Gastroesophageal sphincter (tissue), 4 donors: ENCODE measurements around the gene DUXB. TPM values are rescaled to one million over a fixed set of nuclear protein-coding genes. Genes with fewer than 3 reads are reported as not detected.

Experiments
- ATAC-seq: fragments of 150-250 bp; one replicate; pipeline ENCODE4 v1.9.1; 2016; ENCODE audit warnings: mild to moderate bottlenecking, moderate library complexity
- H3K27ac ChIP-seq, 4 donors: fragments of 200-600 bp; sonication (generic) in 3 of 4; 1 replicate in 3 of 4; 2 replicates in 1 of 4; pipeline ENCODE4 v1.5.1; 2016 to 2019
- H3K27me3 ChIP-seq: fragments of 200-600 bp; sonication (generic); one replicate; pipeline ENCODE4 v1.5.1; 2019
- H3K36me3 ChIP-seq, 2 donors: fragments of 200-600 bp; sonication (generic); one replicate each; pipeline ENCODE4 v1.5.1; 2019; ENCODE audit warnings: control low read depth in 1 of 2
- H3K4me1 ChIP-seq, 3 donors: fragments of 200-600 bp; sonication (generic); 1 replicate in 2 of 3; 2 replicates in 1 of 3; pipeline ENCODE4 v1.5.1; 2016 to 2019; ENCODE audit warnings: control low read depth in 2 of 3
- H3K4me3 ChIP-seq, 2 donors: fragments of 200-600 bp; sonication (generic); one replicate each; pipeline ENCODE4 v1.5.1; 2019; ENCODE audit warnings: mild to moderate bottlenecking in 1 of 2, moderate library complexity in 1 of 2
- H3K9me3 ChIP-seq, 3 donors: fragments of 200-600 bp; sonication (generic); one replicate each; pipeline ENCODE4 v1.5.1; 2017 to 2019; ENCODE audit warnings: control low read depth in 2 of 3
- EP300 ChIP-seq: sonication (generic); formaldehyde crosslinking; IDR thresholded peaks from one replicate; pipeline ENCODE4 v1.6.1; 2017; ENCODE audit warnings: antibody characterized with exemption, mild to moderate bottlenecking
- POLR2A ChIP-seq, 2 donors: fragments of 450-650 bp; IDR thresholded peaks; one replicate each; pipeline ENCODE4 v1.6.1; 2017; ENCODE audit warnings: antibody characterized with exemption in 2 of 2, mild to moderate bottlenecking in 2 of 2, moderate library complexity in 1 of 2
- POLR2AphosphoS5 ChIP-seq: sonication (generic); formaldehyde crosslinking; IDR thresholded peaks from one replicate; pipeline ENCODE4 v1.6.1; 2017; ENCODE audit warnings: antibody characterized with exemption
- WGBS, 2 donors: methylation state at CpG; one replicate each; pipeline ENCODE4 v1.1.5; 2018; ENCODE audit warnings: low coverage in 1 of 2; 5-methylcytosine and 5-hydroxymethylcytosine counted together
- total RNA-seq, 4 donors: library from RNA; depleted of rRNA; stranded (reverse); fragments of >200 nt; gene quantifications; one replicate each; pipeline ENCODE4 v1.1.0, GENCODE V29; 2016
- TF ChIP-seq, protein P1 (sequence below), 4 experiments: fragments of 200-600 bp in 2 of 4; fragments of 450-650 bp in 2 of 4; sonication (generic) in 1 of 4; IDR thresholded peaks; one replicate each; pipeline ENCODE4 v1.5.1; 2017 to 2019; ENCODE audit warnings: antibody characterized with exemption in 4 of 4, mild to moderate bottlenecking in 2 of 4, moderate library complexity in 2 of 4

The DUXB gene
- total RNA-seq, 4 donors from 2014 or later = not detected

DNA sequence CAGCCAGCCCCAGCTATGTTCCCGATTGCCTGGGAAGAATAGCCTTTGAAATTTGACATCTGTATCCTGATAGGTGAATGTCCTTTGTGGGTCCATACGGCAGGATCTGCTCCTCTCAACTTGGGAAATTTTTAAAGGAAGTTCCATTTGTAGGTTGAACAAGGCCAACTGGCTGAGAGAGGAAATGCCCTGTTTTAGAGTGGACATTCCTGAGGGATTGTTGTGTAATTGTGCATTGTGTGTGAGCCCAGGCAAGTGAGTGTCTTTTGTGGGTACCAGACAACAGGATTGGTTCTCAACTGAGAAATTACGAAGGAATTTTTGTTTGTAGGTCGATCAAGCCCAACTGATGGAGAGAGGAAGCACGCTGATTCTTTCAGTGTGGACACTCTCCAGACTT, 21.9 kb downstream of the DUXB start:
- Histone ChIP-seq H3K36me3 (no peaks in the 10 kb centered on the region), H3K27me3 (no peaks in the 10 kb centered on the region), H3K27ac (no peak overlapping the region), H3K4me1 (no peaks in the 10 kb centered on the region), H3K9me3 (no peaks in the 10 kb centered on the region), H3K4me3 (no peak overlapping the region)
- TF ChIP-seq EP300 = no peak
- no peak for TF ChIP-seq POLR2AphosphoS5
- TF ChIP-seq POLR2A (IDR thresholded peaks at IDR 0.05) = no peak
- TF ChIP-seq, protein P1, sequence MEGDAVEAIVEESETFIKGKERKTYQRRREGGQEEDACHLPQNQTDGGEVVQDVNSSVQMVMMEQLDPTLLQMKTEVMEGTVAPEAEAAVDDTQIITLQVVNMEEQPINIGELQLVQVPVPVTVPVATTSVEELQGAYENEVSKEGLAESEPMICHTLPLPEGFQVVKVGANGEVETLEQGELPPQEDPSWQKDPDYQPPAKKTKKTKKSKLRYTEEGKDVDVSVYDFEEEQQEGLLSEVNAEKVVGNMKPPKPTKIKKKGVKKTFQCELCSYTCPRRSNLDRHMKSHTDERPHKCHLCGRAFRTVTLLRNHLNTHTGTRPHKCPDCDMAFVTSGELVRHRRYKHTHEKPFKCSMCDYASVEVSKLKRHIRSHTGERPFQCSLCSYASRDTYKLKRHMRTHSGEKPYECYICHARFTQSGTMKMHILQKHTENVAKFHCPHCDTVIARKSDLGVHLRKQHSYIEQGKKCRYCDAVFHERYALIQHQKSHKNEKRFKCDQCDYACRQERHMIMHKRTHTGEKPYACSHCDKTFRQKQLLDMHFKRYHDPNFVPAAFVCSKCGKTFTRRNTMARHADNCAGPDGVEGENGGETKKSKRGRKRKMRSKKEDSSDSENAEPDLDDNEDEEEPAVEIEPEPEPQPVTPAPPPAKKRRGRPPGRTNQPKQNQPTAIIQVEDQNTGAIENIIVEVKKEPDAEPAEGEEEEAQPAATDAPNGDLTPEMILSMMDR (IDR thresholded peaks at IDR 0.05) = no peak
- WGBS, 2 donors = 73 to 100% methylated on average over 3 of the region's 5 CpGs
- no peak for ATAC-seq

DNA sequence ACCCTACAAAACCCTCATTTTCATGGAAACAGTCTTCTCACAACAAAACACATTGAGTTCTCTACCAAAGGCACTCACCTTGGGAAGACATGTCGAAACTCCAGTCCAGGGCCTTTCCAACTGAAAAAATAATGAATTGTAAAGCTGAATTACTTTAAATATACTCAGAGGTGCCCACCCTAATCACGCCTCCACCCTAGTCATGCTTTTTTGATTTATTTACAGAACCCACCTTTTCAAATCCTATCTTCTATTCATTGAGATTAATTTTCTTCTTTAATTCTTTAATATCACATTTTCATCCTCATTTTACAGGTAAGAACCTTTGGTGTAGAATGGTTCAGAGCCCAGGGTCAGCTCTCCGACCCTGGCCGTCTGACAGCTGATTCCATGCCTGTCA, 24.4 kb downstream of the DUXB start, which contains the start of gene CPHXL2:
TSS of gene CPHXL2 (minus strand) at position 101 of the 400 bp plus-strand sequence. CDS start at position 91, 10 bp downstream.
- no peaks in the 10 kb centered on the region for H3K36me3 ChIP-seq
- WGBS, 2 donors = 91 to 100% methylated on average over 4 of the region's 4 CpGs
- ATAC-seq = no peak
- no peaks in the 10 kb centered on the region for H3K27me3 ChIP-seq
- no peak within 1 kb of the TSS for H3K27ac ChIP-seq
- no peak for TF ChIP-seq EP300
- TF ChIP-seq, protein P1 (IDR thresholded peaks at IDR 0.05) = no peak
- TF ChIP-seq POLR2A (IDR thresholded peaks at IDR 0.05) = no peak
- TF ChIP-seq POLR2AphosphoS5 = no peak
- no peak within 1 kb of the TSS for H3K4me3 ChIP-seq
- H3K9me3 ChIP-seq = no peaks in the 10 kb centered on the region
- no peaks in the 10 kb centered on the region for H3K4me1 ChIP-seq

DNA sequence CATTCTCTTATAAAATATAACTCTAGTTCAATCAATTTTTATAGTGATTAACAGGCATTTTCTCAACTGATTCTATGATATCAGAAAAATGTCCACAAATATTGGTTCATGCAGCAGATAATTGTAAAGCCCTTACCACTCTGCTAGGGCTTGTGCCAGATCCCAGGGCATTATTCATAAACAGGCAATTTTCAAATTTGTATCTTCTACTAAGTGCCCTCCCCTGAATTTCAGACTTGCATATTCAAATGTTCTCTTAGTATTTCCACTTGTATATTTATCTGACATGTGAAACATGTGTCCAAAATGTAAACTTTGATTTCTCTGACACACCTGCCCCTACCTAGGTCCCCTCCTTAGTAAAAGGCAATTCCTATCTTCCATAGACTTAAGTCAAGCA, 33.8 kb downstream of the DUXB start:
- Histone ChIP-seq H3K4me3 (no peak overlapping the region), H3K36me3 (no peaks in the 10 kb centered on the region), H3K27me3 (no peaks in the 10 kb centered on the region), H3K4me1 (no peaks in the 10 kb centered on the region), H3K9me3 (no peaks in the 10 kb centered on the region), H3K27ac (no peak overlapping the region)
- ATAC-seq = no peak
- TF ChIP-seq EP300 (no peak), POLR2A (IDR thresholded peaks at IDR 0.05) (no peak), POLR2AphosphoS5 (no peak)
- TF ChIP-seq, protein P1 (IDR thresholded peaks at IDR 0.05) = no peak

DNA sequence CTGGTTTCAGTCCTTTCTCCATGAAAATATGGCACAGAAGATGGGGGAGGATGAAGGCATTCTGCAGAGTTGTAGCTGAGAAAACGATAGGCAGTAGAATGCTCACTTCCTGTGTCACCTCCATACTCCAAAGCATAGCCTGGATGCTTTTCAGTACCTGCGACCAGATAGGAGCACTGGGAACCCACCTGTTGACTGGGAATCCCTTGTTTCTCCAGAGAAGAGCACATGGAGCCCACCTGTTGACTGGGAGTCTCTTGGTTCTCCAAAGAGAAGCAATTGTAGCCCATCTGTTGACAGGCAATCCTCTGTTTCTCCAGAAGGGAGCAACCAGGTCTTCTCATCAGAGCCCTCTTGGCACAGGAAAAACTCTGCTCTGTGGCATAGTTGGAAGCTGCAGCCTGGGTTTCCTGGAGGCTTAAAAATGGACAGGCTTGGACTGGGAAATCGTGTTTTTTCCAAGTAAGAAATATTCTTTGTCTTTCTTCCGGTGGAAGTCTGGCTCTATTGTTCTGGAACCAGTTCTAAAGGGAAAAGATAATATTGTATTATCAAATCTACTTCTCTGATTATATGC, 40.4 kb downstream of the DUXB start:
- WGBS, 2 donors = 71 to 79% methylated on average over 2 to 3 of the region's 4 CpGs
- peaks cover 13 to 59% of the 10 kb centered on the region in 2 donors for H3K36me3 ChIP-seq
- no peak for ATAC-seq

DNA sequence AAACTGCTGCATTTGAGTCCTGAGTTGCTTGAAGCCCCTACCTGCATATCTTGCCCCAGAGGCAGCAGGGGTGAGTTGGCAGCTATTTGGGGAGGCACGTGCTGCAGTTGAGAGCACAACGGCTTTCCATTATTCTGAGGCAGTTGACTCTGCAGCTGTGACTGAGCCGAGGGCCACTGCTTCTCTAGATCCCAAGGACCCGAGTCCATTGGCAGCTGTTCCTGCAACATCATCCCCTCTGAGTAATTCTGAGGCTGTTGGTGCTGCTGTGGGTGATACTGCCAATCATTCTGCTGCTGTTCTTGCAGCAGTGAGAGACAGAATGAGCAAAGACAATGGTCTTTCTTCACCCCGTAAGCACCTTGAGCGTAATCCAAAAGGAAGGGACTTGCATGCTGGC, 40.9 kb downstream of the DUXB start:
- whole genome bisulfite sequencing, 2 donors = 92% methylated on average over 2 of the region's 6 CpGs; no CpG with 5 or more reads in 1 of the 2 donors
- no peak for ATAC-seq
- Histone ChIP-seq H3K36me3 (peaks cover 13 to 64% of the 10 kb centered on the region in 2 donors), H3K4me1 (peaks cover 0 to 3% (median 0%) of the 10 kb centered on the region in 3 donors), H3K27ac (no peak overlapping the region), H3K27me3 (no peaks in the 10 kb centered on the region), H3K9me3 (no peaks in the 10 kb centered on the region), H3K4me3 (no peak overlapping the region)
- no peak for TF ChIP-seq EP300
- TF ChIP-seq, protein P1 (IDR thresholded peaks at IDR 0.05) = no peak
- no peak for TF ChIP-seq POLR2AphosphoS5
- no peak for TF ChIP-seq POLR2A (IDR thresholded peaks at IDR 0.05)

More for the DNA sequence above, 40.4 kb downstream of the DUXB start:
- Histone ChIP-seq H3K27me3 (no peaks in the 10 kb centered on the region), H3K4me1 (peaks cover 0 to 3% (median 0%) of the 10 kb centered on the region in 3 donors), H3K9me3 (no peaks in the 10 kb centered on the region), H3K4me3 (no peak overlapping the region), H3K27ac (no peak overlapping the region)
- TF ChIP-seq EP300 (no peak), POLR2AphosphoS5 (no peak), POLR2A (IDR thresholded peaks at IDR 0.05) (no peak)
- TF ChIP-seq, protein P1 (IDR thresholded peaks at IDR 0.05) = no peak
